Bronchial epithelial cell (primary cell): ENCODE data around the gene MIER2. TPM values are rescaled to one million over a fixed set of nuclear protein-coding genes. Genes with fewer than 3 reads are reported as not detected.
"Not testable (repeated sequence)": the region's sequence is repeated elsewhere in the genome, so short reads cannot be mapped to it uniquely, and the experiment has no call there.

Source experiments
- DNase-seq: peaks from one replicate; pipeline ENCODE4 v3.0.0-alpha.2; 2010; ENCODE audit warnings: low read depth
- FAIRE-seq: peaks from 2 replicates; lab custom pipeline; 2011; peaks lifted over from hg19 to GRCh38; lab: Jason Lieb, UNC
- H3K27me3 ChIP-seq: 2 replicates; pipeline ENCODE4 v1.5.1; 2011; ENCODE audit warnings: low read length; ENCODE audit not compliant: control insufficient read depth, insufficient read depth
- H3K36me3 ChIP-seq: 2 replicates; pipeline ENCODE4 v1.5.1; 2011; ENCODE audit warnings: low read length; ENCODE audit not compliant: control insufficient read depth, insufficient read depth
- H3K4me3 ChIP-seq: 2 replicates; pipeline ENCODE4 v1.5.1; 2011; ENCODE audit warnings: mild to moderate bottlenecking, low read depth, low read length, control low read depth
- total RNA-seq: library from RNA; depleted of rRNA; stranded (reverse); fragments of >200 nt; gene quantifications from 2 replicates; pipeline ENCODE4 v1.2.1, GENCODE V29; 2014
- TF ChIP-seq, protein P1 (sequence below): IDR thresholded peaks from 2 replicates; pipeline ENCODE4 v1.5.1; 2011; ENCODE audit warnings: mild to moderate bottlenecking, moderate library complexity, low read length, control low read depth, inconsistent platforms; ENCODE audit not compliant: insufficient read depth, severe bottlenecking

MIER2 gene
- total RNA-seq, 1 donor from 2014 or later: 19.0 TPM

DNA sequence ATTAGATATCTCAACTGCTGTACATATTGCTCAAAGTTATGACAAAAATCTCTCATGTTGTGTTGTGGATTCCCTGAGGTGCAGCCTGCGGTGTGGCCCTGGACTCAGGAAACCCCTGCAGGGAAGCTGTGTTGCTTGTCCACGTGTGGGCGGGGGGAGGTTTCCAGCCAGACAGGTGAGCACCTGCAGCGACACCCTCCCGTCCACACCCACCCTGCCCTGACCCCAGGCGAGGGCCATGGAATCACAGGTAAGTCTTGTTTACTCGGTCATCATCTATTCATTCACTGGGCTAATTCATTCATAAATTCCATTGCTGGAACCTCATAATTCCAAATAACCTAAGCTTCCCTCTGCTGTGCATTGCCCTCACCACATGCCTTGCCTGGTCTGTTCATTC lies 67.5 kb downstream of the MIER2 start:
- H3K27me3 ChIP-seq: no peaks in the 10 kb centered on the region
- FAIRE-seq: no peak

DNA sequence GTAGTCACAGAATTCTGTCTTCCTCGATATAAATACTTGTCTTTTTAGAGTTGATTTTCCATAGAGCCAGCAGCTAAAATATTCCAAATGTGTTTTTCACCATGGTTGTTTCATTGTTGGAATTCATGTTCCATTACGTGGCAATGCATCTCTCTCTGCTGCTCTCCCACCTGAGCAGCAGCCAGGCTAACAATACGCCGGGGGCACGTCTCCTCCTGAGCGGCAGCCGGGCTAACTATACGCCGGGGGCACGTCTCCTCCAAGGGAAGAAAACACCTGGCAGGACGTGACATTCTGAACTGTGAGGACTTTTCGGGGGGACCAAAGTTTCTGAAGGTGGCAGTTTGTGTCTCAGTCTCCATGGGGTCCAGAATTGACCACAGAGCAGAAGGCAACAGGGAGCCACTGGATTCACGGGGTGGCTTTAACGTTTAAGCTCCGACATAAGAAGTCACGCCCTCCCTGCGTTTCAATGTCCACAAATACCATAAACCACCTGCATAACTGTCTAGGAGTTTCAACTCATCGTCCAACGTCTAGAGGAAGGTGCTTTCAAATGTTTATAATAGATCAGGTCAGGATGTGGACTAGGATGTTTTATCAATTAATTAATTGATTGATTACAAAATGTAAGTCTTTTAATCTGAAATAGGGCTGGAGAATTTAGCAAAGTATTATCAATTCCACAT lies 68.5 kb downstream of the MIER2 start:
- TF ChIP-seq, protein P1, sequence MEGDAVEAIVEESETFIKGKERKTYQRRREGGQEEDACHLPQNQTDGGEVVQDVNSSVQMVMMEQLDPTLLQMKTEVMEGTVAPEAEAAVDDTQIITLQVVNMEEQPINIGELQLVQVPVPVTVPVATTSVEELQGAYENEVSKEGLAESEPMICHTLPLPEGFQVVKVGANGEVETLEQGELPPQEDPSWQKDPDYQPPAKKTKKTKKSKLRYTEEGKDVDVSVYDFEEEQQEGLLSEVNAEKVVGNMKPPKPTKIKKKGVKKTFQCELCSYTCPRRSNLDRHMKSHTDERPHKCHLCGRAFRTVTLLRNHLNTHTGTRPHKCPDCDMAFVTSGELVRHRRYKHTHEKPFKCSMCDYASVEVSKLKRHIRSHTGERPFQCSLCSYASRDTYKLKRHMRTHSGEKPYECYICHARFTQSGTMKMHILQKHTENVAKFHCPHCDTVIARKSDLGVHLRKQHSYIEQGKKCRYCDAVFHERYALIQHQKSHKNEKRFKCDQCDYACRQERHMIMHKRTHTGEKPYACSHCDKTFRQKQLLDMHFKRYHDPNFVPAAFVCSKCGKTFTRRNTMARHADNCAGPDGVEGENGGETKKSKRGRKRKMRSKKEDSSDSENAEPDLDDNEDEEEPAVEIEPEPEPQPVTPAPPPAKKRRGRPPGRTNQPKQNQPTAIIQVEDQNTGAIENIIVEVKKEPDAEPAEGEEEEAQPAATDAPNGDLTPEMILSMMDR: no peak
- FAIRE-seq (no peak), DNase-seq (no peak)
- H3K27me3 ChIP-seq: no peaks in the 10 kb centered on the region
- H3K4me3 ChIP-seq: no peak overlapping the region
- H3K36me3 ChIP-seq: peaks cover 5% of the 10 kb centered on the region

More for the DNA sequence above, 67.5 kb downstream of the MIER2 start:
- peaks cover 9% of the 10 kb centered on the region for H3K36me3 ChIP-seq
- DNase-seq: no peak
- TF ChIP-seq, protein P1: no peak
- H3K4me3 ChIP-seq: no peak overlapping the region

DNA sequence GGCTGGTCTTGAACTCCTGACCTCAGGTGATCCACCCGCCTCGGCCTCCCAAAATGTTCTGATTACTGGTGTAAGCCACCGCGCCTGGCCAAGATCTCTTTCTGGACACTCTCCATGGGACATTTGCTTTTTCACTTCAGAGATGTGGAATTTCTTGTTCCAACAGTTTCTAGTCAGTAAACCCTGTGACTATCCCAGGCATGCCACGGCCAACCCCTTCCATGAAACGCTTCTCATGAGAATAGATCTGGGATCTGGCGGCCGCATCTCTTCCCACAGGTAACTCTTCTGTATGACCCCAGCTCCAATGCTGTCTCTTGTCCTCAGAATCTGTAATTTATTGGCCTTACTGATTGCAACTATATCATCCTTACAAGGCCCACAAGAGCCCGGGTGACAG lies 69.6 kb downstream of the MIER2 start:
- Histone ChIP-seq H3K36me3 (peaks cover 4% of the 10 kb centered on the region), H3K4me3 (no peak overlapping the region), H3K27me3 (no peaks in the 10 kb centered on the region)
- TF ChIP-seq, protein P1: no peak
- no peak for FAIRE-seq
- DNase-seq: no peak

DNA sequence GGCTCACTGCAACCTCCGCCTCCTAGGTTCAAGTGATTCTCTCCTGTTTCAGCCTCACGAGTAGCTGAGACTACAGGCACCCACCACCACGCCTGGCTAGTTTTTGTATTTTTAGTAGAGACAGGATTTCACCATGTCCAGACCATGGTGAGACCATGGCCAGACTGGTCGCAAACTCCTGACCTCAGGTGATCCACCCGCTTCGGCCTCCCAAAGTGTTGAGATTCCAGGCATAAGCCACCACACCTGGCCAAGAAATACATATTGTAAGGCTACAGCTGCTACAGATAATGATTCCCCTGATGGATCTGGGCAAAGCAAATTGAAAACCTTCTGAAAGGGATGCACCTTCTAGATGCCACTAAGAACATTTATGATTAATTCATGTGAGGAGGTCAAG lies 71.2 kb downstream of the MIER2 start:
- H3K36me3 ChIP-seq: no peaks in the 10 kb centered on the region
- TF ChIP-seq, protein P1: no peak
- no peak overlapping the region for H3K4me3 ChIP-seq
- no peaks in the 10 kb centered on the region for H3K27me3 ChIP-seq
- FAIRE-seq (no peak), DNase-seq (no peak)

DNA sequence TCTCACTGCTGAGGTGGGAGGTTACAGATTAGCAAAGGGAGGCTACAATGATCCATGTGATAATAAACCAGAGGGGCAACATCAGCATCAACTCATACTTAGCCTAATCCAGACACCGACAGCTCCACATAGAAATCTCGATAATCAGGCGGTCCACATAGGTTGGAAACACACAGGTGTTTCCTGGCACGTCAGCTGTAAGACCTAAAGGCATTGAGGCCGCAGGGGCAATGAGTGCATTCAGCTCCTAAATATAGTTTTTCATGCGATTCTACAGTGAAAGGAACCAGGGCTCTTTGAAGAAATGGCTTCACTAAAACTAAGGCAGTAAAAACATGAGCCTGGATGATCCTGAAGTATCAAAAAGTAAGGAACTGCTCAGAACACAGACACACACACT lies 72.7 kb downstream of the MIER2 start:
- DNase-seq (no peak), FAIRE-seq (no peak)
- H3K27me3 ChIP-seq: peaks cover 1% of the 10 kb centered on the region
- H3K36me3 ChIP-seq: no peaks in the 10 kb centered on the region
- H3K4me3 ChIP-seq: no peak overlapping the region
- TF ChIP-seq, protein P1: no peak

DNA sequence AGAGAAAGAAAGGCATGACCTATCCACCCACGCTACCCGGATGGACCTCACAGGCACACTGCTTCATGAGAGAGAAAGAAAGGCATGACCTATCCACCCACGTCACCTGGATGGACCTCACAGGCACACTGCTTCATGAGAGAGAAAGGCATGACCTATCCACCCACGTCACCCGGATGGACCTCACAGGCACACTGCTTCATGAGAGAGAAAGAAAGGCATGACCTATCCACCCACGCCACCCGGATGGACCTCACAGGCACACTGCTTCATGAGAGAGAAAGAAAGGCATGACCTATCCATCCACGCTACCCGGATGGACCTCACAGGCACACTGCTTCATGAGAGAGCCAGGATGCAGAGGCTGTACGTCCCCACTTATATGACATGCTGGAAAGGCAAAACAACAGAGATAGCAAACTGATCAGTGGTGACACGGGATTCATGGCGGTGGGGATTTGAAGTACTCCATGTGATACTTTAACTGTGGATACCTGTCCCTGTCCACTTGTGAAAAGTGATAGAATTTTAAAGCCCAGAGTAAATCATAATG lies 73.8 kb downstream of the MIER2 start:
- H3K36me3 ChIP-seq, DNase-seq, FAIRE-seq, H3K4me3 ChIP-seq, H3K27me3 ChIP-seq: not testable (repeated sequence)
